SK-N-SH (cell line): ENCODE data around the gene ELAVL2. TPM values are rescaled to one million over a fixed set of nuclear protein-coding genes. Genes with fewer than 3 reads are reported as not detected.

Experiments used
- CTCF ChIA-PET: fragments of 300-600, 350-600 bp; formaldehyde crosslinking; extraction: SDS; loops from one replicate; lab custom pipeline; 2021; lab: Yijun Ruan, JAX
- POLR2A ChIA-PET: fragments of 350-600 bp; sonication (Branson Sonifier 250); formaldehyde crosslinking; extraction: SDS; loops from one replicate; lab custom pipeline; 2020; ENCODE audit warnings: antibody characterized with exemption, inconsistent platforms; lab: Yijun Ruan, JAX
- DNase-seq: peaks from one replicate; pipeline ENCODE4 v3.0.0; 2012
- H2AFZ ChIP-seq: fragments of 200-600 bp; sonication (generic); 2 replicates; pipeline ENCODE4 v1.8.1; 2016; ENCODE audit warnings: antibody characterized with exemption, mild to moderate bottlenecking, low read depth
- H3F3A ChIP-seq: fragments of 200-600 bp; sonication (generic); replicated peaks from 2 replicates; pipeline ENCODE3; 2016; ENCODE audit warnings: antibody characterized with exemption, mild to moderate bottlenecking; ENCODE audit not compliant: insufficient read depth
- H3K27ac ChIP-seq, 2 experiments: fragments of 200-500 bp in 1 of 2; fragments of 200-600 bp in 1 of 2; sonication (Bioruptor generic) in 1 of 2; sonication (generic), shearing (Covaris generic) in 1 of 2; 2 replicates each; pipeline versions ENCODE4 v1.5.1 to v1.6.1; 2014 to 2016; ENCODE audit warnings: low read depth in 2 of 2, inconsistent platforms in 1 of 2, low read length in 1 of 2, mild to moderate bottlenecking in 1 of 2, mixed read lengths in 1 of 2
- H3K27me3 ChIP-seq: fragments of 200-600 bp; sonication (generic), shearing (Covaris generic); 2 replicates; pipeline ENCODE4 v1.6.1; 2016; ENCODE audit warnings: mixed run types; ENCODE audit not compliant: insufficient read depth
- H3K36me3 ChIP-seq, 2 experiments: fragments of 200-500 bp in 1 of 2; fragments of 200-600 bp in 1 of 2; sonication (Bioruptor generic) in 1 of 2; sonication (generic) in 1 of 2; replicated peaks in 1 of 2; 2 replicates each; pipeline versions ENCODE3 to v1.5.1; 2014 to 2016; ENCODE audit warnings: low read length in 1 of 2, mild to moderate bottlenecking in 1 of 2; ENCODE audit not compliant: insufficient read depth in 2 of 2, control insufficient read depth in 1 of 2
- H3K4me1 ChIP-seq, 2 experiments: fragments of 200-500 bp in 1 of 2; fragments of 200-600 bp in 1 of 2; sonication (Bioruptor generic) in 1 of 2; sonication (generic), shearing (Covaris generic) in 1 of 2; 2 replicates each; pipeline versions ENCODE4 v1.5.1 to v1.6.1; 2014 to 2016; ENCODE audit warnings: low read depth in 1 of 2, low read length in 1 of 2, mixed run types in 1 of 2; ENCODE audit not compliant: insufficient read depth in 2 of 2, control insufficient read depth in 1 of 2
- H3K4me2 ChIP-seq: fragments of 200-600 bp; sonication (generic), shearing (Covaris generic); 2 replicates; pipeline ENCODE4 v1.6.1; 2017; ENCODE audit warnings: mixed run types
- H3K4me3 ChIP-seq, 2 experiments: fragments of 200-500 bp in 1 of 2; fragments of 200-600 bp in 1 of 2; sonication (Bioruptor generic) in 1 of 2; sonication (generic), shearing (Covaris generic) in 1 of 2; 2 replicates each; pipeline versions ENCODE4 v1.5.1 to v1.8.1; 2014 to 2016; ENCODE audit warnings: low read depth in 2 of 2, inconsistent platforms in 1 of 2, low read length in 1 of 2, mild to moderate bottlenecking in 1 of 2, mixed read lengths in 1 of 2, moderate library complexity in 1 of 2
- H3K79me2 ChIP-seq: fragments of 200-600 bp; sonication (generic); 2 replicates; pipeline ENCODE4 v1.8.1; 2017; ENCODE audit warnings: mild to moderate bottlenecking; ENCODE audit not compliant: insufficient read depth
- H3K9ac ChIP-seq: fragments of 200-600 bp; sonication (generic); 2 replicates; pipeline ENCODE4 v1.6.1; 2017; ENCODE audit warnings: mixed run types
- H3K9me2 ChIP-seq: fragments of 200-600 bp; sonication (generic); 2 replicates; pipeline ENCODE4 v1.6.1; 2017; ENCODE audit warnings: mixed run types
- H3K9me3 ChIP-seq: fragments of 200-600 bp; sonication (generic); 2 replicates; pipeline ENCODE4 v1.6.1; 2017; ENCODE audit warnings: mixed run types, mild to moderate bottlenecking, moderate library complexity
- H4K20me1 ChIP-seq: fragments of 200-600 bp; sonication (generic); 2 replicates; pipeline ENCODE4 v1.6.1; 2017; ENCODE audit warnings: mild to moderate bottlenecking, mixed run types; ENCODE audit not compliant: insufficient read depth
- CHD2 ChIP-seq: fragments of 150-350 bp; IDR thresholded peaks from 2 replicates; pipeline ENCODE4 v1.6.1; 2018; ENCODE audit warnings: low read length; ENCODE audit not compliant: partially characterized antibody
- ELF1 ChIP-seq: IDR thresholded peaks from 2 replicates; pipeline ENCODE4 v1.4.0; 2012
- EP300 ChIP-seq, 2 experiments: IDR thresholded peaks; 2 replicates each; pipeline versions ENCODE4 v1.4.0 to v1.6.1; 2012; ENCODE audit warnings: borderline replicate concordance in 1 of 2, low read depth in 1 of 2, low read length in 1 of 2
- EZH2phosphoT487 ChIP-seq: fragments of 200-600 bp; sonication (generic); IDR thresholded peaks from 2 replicates; pipeline ENCODE4 v1.6.1; 2017; ENCODE audit warnings: low read depth, mixed run types, mild to moderate bottlenecking, antibody characterized with exemption, moderate library complexity, borderline replicate concordance
- FOSL2 ChIP-seq: IDR thresholded peaks from 2 replicates; pipeline ENCODE4 v1.4.0; 2012; ENCODE audit warnings: low read depth, mild to moderate bottlenecking, moderate library complexity, borderline replicate concordance
- FOXM1 ChIP-seq: IDR thresholded peaks from 2 replicates; pipeline ENCODE4 v1.4.0; 2012; ENCODE audit warnings: low read depth, mild to moderate bottlenecking
- GABPA ChIP-seq: IDR thresholded peaks from 2 replicates; pipeline ENCODE4 v1.4.0; 2012; ENCODE audit warnings: low read depth, mild to moderate bottlenecking
- GATA2 ChIP-seq: sonication (generic); formaldehyde crosslinking; IDR thresholded peaks from 2 replicates; pipeline ENCODE4 v1.5.0; 2020; ENCODE audit warnings: mild to moderate bottlenecking, missing genetic modification reagents
- IRF3 ChIP-seq: fragments of 150-350 bp; IDR thresholded peaks from 2 replicates; pipeline ENCODE4 v1.6.1; 2016; ENCODE audit warnings: mild to moderate bottlenecking, low read depth, low read length
- JUND ChIP-seq: IDR thresholded peaks from 2 replicates; pipeline ENCODE4 v1.4.0; 2012
- MAX ChIP-seq: IDR thresholded peaks from 2 replicates; pipeline ENCODE4 v1.4.0; 2012; ENCODE audit warnings: low read depth
- NRF1 ChIP-seq: IDR thresholded peaks from 2 replicates; pipeline ENCODE4 v1.6.1; 2012; ENCODE audit warnings: low read depth, mild to moderate bottlenecking, low read length
- RCOR1 ChIP-seq: fragments of 150-350 bp; IDR thresholded peaks from 2 replicates; pipeline ENCODE4 v1.6.1; 2017; ENCODE audit warnings: antibody characterized with exemption, low read length
- REST ChIP-seq: IDR thresholded peaks from 2 replicates; pipeline ENCODE4 v1.6.1; 2012; ENCODE audit warnings: mild to moderate bottlenecking, low read depth, low read length, moderate library complexity
- RXRA ChIP-seq: IDR thresholded peaks from 2 replicates; pipeline ENCODE4 v1.4.0; 2012; ENCODE audit warnings: low read depth, mild to moderate bottlenecking, borderline replicate concordance
- TAF1 ChIP-seq: IDR thresholded peaks from 2 replicates; pipeline ENCODE4 v1.6.1; 2012; ENCODE audit warnings: low read depth, mild to moderate bottlenecking, low read length, moderate library complexity, borderline replicate concordance
- TEAD4 ChIP-seq: IDR thresholded peaks from 2 replicates; pipeline ENCODE4 v1.4.0; 2012; ENCODE audit warnings: mild to moderate bottlenecking, borderline replicate concordance; ENCODE audit not compliant: insufficient read depth
- YY1 ChIP-seq: IDR thresholded peaks from 2 replicates; pipeline ENCODE4 v1.4.0; 2012; ENCODE audit warnings: low read depth, mild to moderate bottlenecking
- polyA plus RNA-seq, 3 experiments: library from polyadenylated mRNA; depleted of rRNA; stranded (reverse); fragments of >200 nt; gene quantifications; 2 replicates each; pipeline ENCODE4 v1.2.3, GENCODE V29; 2012

The ELAVL2 gene
- polyA plus RNA-seq, 1 of the 3 experiments (the other 2 are of a cell fraction) = 0.15 TPM

GRCh38 chr9:23799521-23799920, 26.5 kb downstream of the ELAVL2 start:
- no peak for TF ChIP-seq CHD2
- no peak for TF ChIP-seq IRF3
- TF ChIP-seq TAF1 = no peak
- TF ChIP-seq JUND = no peak
- no peak for TF ChIP-seq GATA2 (CRISPR knock-in tag)
- TF ChIP-seq RXRA = no peak
- TF ChIP-seq NRF1 = no peak
- TF ChIP-seq FOXM1 = no peak
- TF ChIP-seq YY1 = no peak
- TF ChIP-seq GABPA = no peak
- no peak for TF ChIP-seq MAX
- TF ChIP-seq TEAD4 = no peak
- TF ChIP-seq ELF1 = no peak
- no peak for TF ChIP-seq RCOR1
- TF ChIP-seq EP300 (IDR thresholded peaks at IDR 0.05; ENCODE audit: borderline replicate concordance in 1 of 2, low read depth in 1 of 2, low read length in 1 of 2) = no peak
- no peak for TF ChIP-seq EZH2phosphoT487
- TF ChIP-seq REST = no peak
- no peak for TF ChIP-seq FOSL2
- Histone ChIP-seq H3K27me3 (no peaks in the 10 kb centered on the region), H4K20me1 (no peaks in the 10 kb centered on the region), H3K9me3 (no peaks in the 10 kb centered on the region), H3K9me2 (no peaks in the 10 kb centered on the region), H3K36me3 (no peaks in the 10 kb centered on the region), H3K4me3 (no peak overlapping the region), H3F3A (no peaks in the 10 kb centered on the region), H3K9ac (no peak overlapping the region), H3K27ac (no peak overlapping the region), H3K79me2 (no peaks in the 10 kb centered on the region), H2AFZ (no peak overlapping the region), H3K4me1 (peaks cover 0 to 4% of the 10 kb centered on the region in 2 experiments; a peak in 1 of 4 replicates), H3K4me2 (no peak overlapping the region)
- ChIA-PET CTCF (interaction anchor here (0.8 kb wide), 1 partner anchor 306 kb away, joined by 3 read pairs; no protein-coding TSS in a partner anchor), POLR2A (no interaction called here)
- DNase-seq = no peak
